Measurements from ENCODE around the gene KRTAP12-2.

KRTAP12-2 gene

DNA sequence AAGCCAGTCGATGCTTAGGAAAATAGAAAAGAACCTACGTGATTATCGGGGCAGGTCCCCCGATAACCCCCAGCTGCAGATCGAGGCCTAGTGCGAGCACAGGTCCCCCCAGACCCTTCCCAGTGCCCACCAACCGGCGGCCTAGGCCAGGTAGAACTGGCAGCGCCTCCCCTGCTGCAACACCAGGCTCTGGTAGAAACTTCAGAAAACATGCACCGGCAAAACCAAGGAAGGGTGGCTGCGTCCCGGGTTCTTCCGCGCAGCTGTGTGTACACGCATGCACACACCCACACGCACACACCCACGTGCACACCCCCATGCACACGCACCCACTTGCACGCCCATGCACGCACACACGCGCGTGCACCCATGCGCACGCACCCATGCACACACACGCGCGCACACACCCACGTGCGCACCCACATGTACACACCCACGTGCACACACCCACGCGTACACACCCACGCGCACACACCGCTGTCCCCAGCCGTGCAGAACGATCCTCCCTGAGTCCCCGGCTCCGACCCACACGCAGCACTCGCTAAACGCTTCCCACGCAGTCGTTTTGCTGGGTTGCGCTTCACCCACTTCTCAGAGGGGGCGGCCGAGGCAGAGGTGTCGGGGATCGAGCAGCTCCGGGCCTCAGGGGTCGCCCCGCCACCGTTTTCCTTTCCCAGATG is 39.4 kb upstream of the KRTAP12-2 start:
- no peak overlapping the region for H3K4me3 ChIP-seq (ENCODE audit: low read length)
- DNase-seq (ENCODE audit: low read depth) = no peak

DNA sequence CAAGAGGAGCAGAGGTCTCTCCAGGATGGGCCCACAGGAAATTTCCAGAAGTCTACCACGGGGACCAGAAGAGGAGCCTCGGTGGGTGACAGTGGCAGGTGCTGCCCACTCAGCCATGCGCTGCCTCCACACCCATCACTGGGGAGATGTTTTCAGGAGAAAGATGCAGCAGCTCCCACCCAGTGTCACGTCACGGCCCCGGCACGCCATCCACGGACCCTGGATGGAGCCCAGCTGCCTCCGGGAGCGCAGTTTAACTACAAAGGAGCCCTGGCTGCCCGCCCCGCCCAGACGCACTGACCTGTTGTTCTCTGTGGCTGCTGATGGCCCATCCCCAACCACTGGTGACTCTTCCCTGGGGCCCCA is 37.9 kb upstream of the KRTAP12-2 start:
- H3K4me3 ChIP-seq (ENCODE audit: low read length) = no peak overlapping the region
- TF ChIP-seq, protein P1, sequence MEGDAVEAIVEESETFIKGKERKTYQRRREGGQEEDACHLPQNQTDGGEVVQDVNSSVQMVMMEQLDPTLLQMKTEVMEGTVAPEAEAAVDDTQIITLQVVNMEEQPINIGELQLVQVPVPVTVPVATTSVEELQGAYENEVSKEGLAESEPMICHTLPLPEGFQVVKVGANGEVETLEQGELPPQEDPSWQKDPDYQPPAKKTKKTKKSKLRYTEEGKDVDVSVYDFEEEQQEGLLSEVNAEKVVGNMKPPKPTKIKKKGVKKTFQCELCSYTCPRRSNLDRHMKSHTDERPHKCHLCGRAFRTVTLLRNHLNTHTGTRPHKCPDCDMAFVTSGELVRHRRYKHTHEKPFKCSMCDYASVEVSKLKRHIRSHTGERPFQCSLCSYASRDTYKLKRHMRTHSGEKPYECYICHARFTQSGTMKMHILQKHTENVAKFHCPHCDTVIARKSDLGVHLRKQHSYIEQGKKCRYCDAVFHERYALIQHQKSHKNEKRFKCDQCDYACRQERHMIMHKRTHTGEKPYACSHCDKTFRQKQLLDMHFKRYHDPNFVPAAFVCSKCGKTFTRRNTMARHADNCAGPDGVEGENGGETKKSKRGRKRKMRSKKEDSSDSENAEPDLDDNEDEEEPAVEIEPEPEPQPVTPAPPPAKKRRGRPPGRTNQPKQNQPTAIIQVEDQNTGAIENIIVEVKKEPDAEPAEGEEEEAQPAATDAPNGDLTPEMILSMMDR (IDR thresholded peaks at IDR 0.05; ENCODE audit: insufficient read depth, low read depth, low read length, missing control alignments) = no peak
- DNase-seq (ENCODE audit: low read depth) = no peak

More for the DNA sequence above, 39.4 kb upstream of the KRTAP12-2 start:
- TF ChIP-seq, protein P1 (IDR thresholded peaks at IDR 0.05; ENCODE audit: insufficient read depth, low read depth, low read length, missing control alignments) = no peak

DNA sequence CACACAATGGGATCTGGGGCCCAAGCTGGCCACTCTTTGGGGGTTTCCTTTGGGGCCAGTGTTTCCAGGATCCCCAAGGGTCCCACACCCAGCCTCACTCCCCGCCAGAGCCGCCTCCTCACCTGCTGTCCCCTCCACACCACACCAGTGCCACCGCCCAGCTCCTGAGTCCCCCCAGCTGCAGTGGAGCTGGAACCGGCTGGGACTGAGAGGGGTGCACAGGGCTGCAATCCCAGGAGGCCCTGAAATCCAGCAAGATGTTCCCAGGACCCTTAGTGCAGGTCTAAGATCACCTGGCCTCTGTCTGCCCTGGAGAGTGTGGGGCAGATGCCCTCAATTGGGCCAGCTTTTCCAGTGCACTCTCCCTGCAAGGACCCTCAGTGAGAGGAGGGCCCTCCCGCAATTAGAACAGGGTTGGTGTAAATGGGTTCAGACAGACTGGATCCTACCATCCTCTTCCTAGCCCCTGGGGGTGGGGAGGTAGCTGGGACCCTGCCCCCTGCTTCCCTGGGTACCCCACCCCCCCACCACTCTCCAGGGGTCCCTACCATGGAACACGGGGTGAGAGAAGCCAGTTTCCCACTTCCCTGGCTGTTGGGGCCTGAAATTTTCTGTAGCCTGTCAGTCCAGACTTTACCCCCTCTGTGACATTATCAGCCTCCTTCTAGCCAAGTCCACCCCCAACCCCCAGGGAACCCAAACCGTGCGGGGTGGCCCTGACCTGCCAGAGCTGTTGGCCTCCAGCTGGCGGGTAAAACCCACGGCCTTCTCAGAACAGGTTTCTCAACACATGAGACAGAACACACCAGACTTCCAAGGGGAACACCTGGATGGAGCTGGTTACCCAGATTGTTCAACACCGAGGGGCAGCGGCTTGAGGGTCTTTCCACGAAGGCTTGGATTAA is 37.3 kb upstream of the KRTAP12-2 start:
- no peak for DNase-seq (ENCODE audit: low read depth)
- TF ChIP-seq, protein P1 (IDR thresholded peaks at IDR 0.05; ENCODE audit: insufficient read depth, low read depth, low read length, missing control alignments) = no peak
- H3K4me3 ChIP-seq (ENCODE audit: low read length) = no peak overlapping the region

GRCh38 chr21:44702973-44703730 is 36.4 kb upstream of the KRTAP12-2 start:
- no peak for DNase-seq (ENCODE audit: low read depth)
- TF ChIP-seq, protein P1 (IDR thresholded peaks at IDR 0.05; ENCODE audit: insufficient read depth, low read depth, low read length, missing control alignments) = no peak
- no peak overlapping the region for H3K4me3 ChIP-seq (ENCODE audit: low read length)

DNA sequence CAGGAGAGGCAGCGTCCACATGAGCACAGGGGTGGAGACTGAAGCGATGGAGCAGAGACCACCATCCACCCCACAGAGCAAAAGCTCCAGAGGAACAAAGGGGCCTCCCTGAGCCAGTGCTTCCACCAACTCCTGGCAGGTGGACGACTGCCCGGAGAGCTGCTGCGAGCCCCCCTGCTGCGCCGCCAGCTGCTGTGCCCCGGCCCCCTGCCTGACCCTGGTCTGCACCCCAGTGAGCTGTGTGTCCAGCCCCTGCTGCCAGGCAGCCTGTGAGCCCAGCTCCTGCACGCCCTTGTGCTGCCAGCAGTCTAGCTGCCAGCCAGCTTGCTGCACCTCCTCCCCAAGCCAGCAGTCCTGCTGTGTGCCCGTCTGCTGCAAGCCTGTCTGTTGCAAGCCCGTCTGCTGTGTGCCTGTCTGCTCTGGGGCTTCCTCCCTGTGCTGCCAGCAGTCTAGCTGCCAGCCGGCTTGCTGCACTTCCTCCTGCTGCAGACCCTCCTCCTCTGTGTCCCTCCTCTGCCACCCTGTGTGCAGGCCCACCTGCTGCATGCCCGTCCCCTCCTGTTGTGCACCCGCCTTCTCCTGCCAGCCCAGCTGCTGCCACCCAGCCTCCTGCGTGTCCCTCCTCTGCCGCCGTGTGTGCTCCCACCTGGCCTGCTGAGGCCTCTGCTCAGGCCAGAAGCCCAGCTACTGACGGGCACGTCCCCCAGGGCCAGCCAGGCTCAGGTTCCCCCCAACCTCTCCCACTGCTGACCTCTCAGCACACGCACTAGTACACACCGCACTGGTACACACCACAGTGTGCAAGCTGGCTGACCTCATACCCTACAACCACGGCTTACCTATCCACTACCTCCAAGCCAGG is 35.6 kb upstream of the KRTAP12-2 start:
- H3K4me3 ChIP-seq (ENCODE audit: low read length) = no peak overlapping the region
- no peak for DNase-seq (ENCODE audit: low read depth)
- TF ChIP-seq, protein P1 (IDR thresholded peaks at IDR 0.05; ENCODE audit: insufficient read depth, low read depth, low read length, missing control alignments) = no peak

- TF ChIP-seq, protein P1 (IDR thresholded peaks at IDR 0.05; ENCODE audit: insufficient read depth, low read depth, low read length, missing control alignments) = no peak
- H3K4me3 ChIP-seq (ENCODE audit: low read length) = no peak overlapping the region
- DNase-seq (ENCODE audit: low read depth) = no peak
Observed at GRCh38 chr21:44701541-44701940, 34.8 kb upstream of the KRTAP12-2 start.
